ENCODE measurements around the gene ZDHHC14. TPM values are rescaled to one million over a fixed set of nuclear protein-coding genes. Genes with fewer than 3 reads are reported as not detected.
A peak's percentile ranks its signal among the peaks of the same experiment; 100 is the strongest.

Gene ZDHHC14
- total and polyA plus RNA-seq, 2 experiments from 2014 or later = 3.0 to 7.4 TPM

DNA sequence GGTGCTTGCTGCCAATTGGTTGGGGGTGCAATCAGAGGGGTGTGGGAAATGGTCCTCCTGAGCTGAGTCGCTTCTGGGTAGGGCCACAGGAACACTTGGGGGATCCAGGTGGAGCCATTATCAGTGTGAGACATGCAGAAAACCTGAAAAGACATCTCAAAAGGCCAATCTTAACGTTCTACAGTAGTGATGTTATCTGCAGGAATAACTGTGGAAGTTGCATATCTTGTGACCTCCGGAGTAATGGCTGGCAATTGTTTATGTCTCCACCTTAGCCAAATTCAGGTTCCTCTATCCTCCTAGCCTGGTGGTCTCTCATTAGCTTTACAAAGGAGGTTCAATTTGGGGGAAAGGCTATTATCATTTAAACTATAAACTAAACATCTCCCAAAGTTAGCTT is 327.2 kb downstream of the ZDHHC14 start:
- Mint-ChIP-seq H3K9me3 (peaks cover 37% of the 10 kb centered on the region), H3K36me3 (ENCODE audit: low read depth) (peaks cover 41% of the 10 kb centered on the region), H3K27ac (no peak overlapping the region), H3K4me3 (no peak overlapping the region), H3K27me3 (ENCODE audit: insufficient read depth, low read depth, poor library complexity) (peaks cover 8% of the 10 kb centered on the region), H3K4me1 (peaks cover 33% of the 10 kb centered on the region)
- H3K36me3 ChIP-seq (ENCODE audit: insufficient read depth) = peaks cover 3% of the 10 kb centered on the region; the same call in 1 of the 2 replicates
- no peak overlapping the region for H3K4me3 ChIP-seq
- peaks cover 21% of the 10 kb centered on the region for H3K4me1 ChIP-seq (ENCODE audit: insufficient read depth)
- H2AFZ ChIP-seq = no peak overlapping the region
- peak; percentile 24; the same call in 2 of the 3 replicates for ATAC-seq
- 0 out of 2 replicates have a peak overlapping the region, but pooled peaks have one; percentile 64 for H3K4me2 ChIP-seq
- DNase-seq (ENCODE audit: low spot score) = peak; percentile 61
- H3F3A ChIP-seq (replicated peaks; ENCODE audit: low read depth) = peaks cover 17% of the 10 kb centered on the region
- 0 out of 2 replicates have a peak, but pooled peaks cover 3% of the 10 kb centered on the region for H3K9me2 ChIP-seq (ENCODE audit: insufficient read depth)
- H3K79me2 ChIP-seq (replicated peaks; ENCODE audit: insufficient read depth) = no peaks in the 10 kb centered on the region
- TF ChIP-seq NANOG (IDR thresholded peaks at IDR 0.05; ENCODE audit: borderline replicate concordance) (peak; percentile 58), ZNF114 (CRISPR knock-in tag; IDR thresholded peaks at IDR 0.05) (no peak)
- H3K27ac ChIP-seq (ENCODE audit: low read depth) = peak overlapping the region; percentile 99
- H4K20me1 ChIP-seq (replicated peaks; ENCODE audit: insufficient read depth) = no peaks in the 10 kb centered on the region
- no peaks in the 10 kb centered on the region for H3K27me3 ChIP-seq (ENCODE audit: insufficient read depth)

- peaks cover 41% of the 10 kb centered on the region for H3K36me3 Mint-ChIP-seq (ENCODE audit: low read depth)
These were observed 327.9 kb downstream of the ZDHHC14 start for GRCh38 chr6:157708933-157709332.

More at GRCh38 chr6:157708933-157709332, 327.9 kb downstream of the ZDHHC14 start:
- peaks cover 17% of the 10 kb centered on the region for H3F3A ChIP-seq (replicated peaks; ENCODE audit: low read depth)
- peak overlapping the region; percentile 99 for H3K27ac ChIP-seq (ENCODE audit: low read depth)
- H4K20me1 ChIP-seq (replicated peaks; ENCODE audit: insufficient read depth) = no peaks in the 10 kb centered on the region
- H3K9me2 ChIP-seq (ENCODE audit: insufficient read depth) = 0 out of 2 replicates have a peak, but pooled peaks cover 3% of the 10 kb centered on the region
- no peaks in the 10 kb centered on the region for H3K27me3 ChIP-seq (ENCODE audit: insufficient read depth)
- H3K4me1 ChIP-seq (ENCODE audit: insufficient read depth) = peaks cover 21% of the 10 kb centered on the region
- Mint-ChIP-seq H3K4me3 (no peak overlapping the region), H3K27ac (no peak overlapping the region), H3K27me3 (ENCODE audit: insufficient read depth, low read depth, poor library complexity) (peaks cover 13% of the 10 kb centered on the region), H3K9me3 (peaks cover 37% of the 10 kb centered on the region), H3K4me1 (peaks cover 38% of the 10 kb centered on the region)
- ATAC-seq (peak; percentile 69), DNase-seq (ENCODE audit: low spot score) (peak; percentile 35)
- TF ChIP-seq, protein P1, sequence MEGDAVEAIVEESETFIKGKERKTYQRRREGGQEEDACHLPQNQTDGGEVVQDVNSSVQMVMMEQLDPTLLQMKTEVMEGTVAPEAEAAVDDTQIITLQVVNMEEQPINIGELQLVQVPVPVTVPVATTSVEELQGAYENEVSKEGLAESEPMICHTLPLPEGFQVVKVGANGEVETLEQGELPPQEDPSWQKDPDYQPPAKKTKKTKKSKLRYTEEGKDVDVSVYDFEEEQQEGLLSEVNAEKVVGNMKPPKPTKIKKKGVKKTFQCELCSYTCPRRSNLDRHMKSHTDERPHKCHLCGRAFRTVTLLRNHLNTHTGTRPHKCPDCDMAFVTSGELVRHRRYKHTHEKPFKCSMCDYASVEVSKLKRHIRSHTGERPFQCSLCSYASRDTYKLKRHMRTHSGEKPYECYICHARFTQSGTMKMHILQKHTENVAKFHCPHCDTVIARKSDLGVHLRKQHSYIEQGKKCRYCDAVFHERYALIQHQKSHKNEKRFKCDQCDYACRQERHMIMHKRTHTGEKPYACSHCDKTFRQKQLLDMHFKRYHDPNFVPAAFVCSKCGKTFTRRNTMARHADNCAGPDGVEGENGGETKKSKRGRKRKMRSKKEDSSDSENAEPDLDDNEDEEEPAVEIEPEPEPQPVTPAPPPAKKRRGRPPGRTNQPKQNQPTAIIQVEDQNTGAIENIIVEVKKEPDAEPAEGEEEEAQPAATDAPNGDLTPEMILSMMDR (conservative IDR thresholded peaks at IDR 0.05; ENCODE audit: low read depth in 2 of 2) = no peak
- TF ChIP-seq, protein P2, sequence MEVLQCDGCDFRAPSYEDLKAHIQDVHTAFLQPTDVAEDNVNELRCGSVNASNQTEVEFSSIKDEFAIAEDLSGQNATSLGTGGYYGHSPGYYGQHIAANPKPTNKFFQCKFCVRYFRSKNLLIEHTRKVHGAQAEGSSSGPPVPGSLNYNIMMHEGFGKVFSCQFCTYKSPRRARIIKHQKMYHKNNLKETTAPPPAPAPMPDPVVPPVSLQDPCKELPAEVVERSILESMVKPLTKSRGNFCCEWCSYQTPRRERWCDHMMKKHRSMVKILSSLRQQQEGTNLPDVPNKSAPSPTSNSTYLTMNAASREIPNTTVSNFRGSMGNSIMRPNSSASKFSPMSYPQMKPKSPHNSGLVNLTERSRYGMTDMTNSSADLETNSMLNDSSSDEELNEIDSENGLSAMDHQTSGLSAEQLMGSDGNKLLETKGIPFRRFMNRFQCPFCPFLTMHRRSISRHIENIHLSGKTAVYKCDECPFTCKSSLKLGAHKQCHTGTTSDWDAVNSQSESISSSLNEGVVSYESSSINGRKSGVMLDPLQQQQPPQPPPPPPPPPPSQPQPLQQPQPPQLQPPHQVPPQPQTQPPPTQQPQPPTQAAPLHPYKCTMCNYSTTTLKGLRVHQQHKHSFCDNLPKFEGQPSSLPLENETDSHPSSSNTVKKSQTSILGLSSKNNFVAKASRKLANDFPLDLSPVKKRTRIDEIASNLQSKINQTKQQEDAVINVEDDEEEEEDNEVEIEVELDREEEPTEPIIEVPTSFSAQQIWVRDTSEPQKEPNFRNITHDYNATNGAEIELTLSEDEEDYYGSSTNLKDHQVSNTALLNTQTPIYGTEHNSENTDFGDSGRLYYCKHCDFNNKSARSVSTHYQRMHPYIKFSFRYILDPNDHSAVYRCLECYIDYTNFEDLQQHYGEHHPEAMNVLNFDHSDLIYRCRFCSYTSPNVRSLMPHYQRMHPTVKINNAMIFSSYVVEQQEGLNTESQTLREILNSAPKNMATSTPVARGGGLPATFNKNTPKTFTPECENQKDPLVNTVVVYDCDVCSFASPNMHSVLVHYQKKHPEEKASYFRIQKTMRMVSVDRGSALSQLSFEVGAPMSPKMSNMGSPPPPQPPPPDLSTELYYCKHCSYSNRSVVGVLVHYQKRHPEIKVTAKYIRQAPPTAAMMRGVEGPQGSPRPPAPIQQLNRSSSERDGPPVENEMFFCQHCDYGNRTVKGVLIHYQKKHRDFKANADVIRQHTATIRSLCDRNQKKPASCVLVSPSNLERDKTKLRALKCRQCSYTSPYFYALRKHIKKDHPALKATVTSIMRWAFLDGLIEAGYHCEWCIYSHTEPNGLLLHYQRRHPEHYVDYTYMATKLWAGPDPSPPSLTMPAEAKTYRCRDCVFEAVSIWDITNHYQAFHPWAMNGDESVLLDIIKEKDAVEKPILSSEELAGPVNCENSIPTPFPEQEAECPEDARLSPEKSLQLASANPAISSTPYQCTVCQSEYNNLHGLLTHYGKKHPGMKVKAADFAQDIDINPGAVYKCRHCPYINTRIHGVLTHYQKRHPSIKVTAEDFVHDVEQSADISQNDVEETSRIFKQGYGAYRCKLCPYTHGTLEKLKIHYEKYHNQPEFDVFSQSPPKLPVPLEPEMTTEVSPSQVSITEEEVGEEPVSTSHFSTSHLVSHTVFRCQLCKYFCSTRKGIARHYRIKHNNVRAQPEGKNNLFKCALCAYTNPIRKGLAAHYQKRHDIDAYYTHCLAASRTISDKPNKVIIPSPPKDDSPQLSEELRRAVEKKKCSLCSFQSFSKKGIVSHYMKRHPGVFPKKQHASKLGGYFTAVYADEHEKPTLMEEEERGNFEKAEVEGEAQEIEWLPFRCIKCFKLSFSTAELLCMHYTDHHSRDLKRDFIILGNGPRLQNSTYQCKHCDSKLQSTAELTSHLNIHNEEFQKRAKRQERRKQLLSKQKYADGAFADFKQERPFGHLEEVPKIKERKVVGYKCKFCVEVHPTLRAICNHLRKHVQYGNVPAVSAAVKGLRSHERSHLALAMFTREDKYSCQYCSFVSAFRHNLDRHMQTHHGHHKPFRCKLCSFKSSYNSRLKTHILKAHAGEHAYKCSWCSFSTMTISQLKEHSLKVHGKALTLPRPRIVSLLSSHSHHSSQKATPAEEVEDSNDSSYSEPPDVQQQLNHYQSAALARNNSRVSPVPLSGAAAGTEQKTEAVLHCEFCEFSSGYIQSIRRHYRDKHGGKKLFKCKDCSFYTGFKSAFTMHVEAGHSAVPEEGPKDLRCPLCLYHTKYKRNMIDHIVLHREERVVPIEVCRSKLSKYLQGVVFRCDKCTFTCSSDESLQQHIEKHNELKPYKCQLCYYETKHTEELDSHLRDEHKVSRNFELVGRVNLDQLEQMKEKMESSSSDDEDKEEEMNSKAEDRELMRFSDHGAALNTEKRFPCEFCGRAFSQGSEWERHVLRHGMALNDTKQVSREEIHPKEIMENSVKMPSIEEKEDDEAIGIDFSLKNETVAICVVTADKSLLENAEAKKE (CRISPR knock-in tag; IDR thresholded peaks at IDR 0.05) = 0 out of 2 replicates have a peak, but pooled peaks have one; percentile 20
- TF ChIP-seq JUNB (IDR thresholded peaks at IDR 0.05; ENCODE audit: unreplicated experiment) = no peak
- no peak for TF ChIP-seq EZH2 (IDR thresholded peaks at IDR 0.05; ENCODE audit: low read depth, unreplicated experiment)
- TF ChIP-seq NANOG (IDR thresholded peaks at IDR 0.05; ENCODE audit: borderline replicate concordance) = no peak
- TF ChIP-seq ZNF331 (CRISPR knock-in tag; IDR thresholded peaks at IDR 0.05; ENCODE audit: low read depth) = no peak
- no peak overlapping the region for H3K4me3 ChIP-seq
- 0 out of 2 replicates have a peak overlapping the region, but pooled peaks have one; percentile 1 for H3K4me2 ChIP-seq
- H3K79me2 ChIP-seq (replicated peaks; ENCODE audit: insufficient read depth) = no peaks in the 10 kb centered on the region
- peaks cover 3% of the 10 kb centered on the region; the same call in 1 of the 2 replicates for H3K36me3 ChIP-seq (ENCODE audit: insufficient read depth)
- H2AFZ ChIP-seq = no peak overlapping the region
